Osteoblast (primary cell): ENCODE data around the gene MICALL1. TPM values are rescaled to one million over a fixed set of nuclear protein-coding genes. Genes with fewer than 3 reads are reported as not detected.

Experiments
- DNase-seq: peaks from one replicate; pipeline ENCODE4 v3.0.0; 2011; ENCODE audit warnings: low spot score, mixed read lengths; ENCODE audit not compliant: insufficient read length; ENCODE audit errors: missing footprints
- H2AFZ ChIP-seq: 2 replicates; pipeline ENCODE4 v1.6.0; 2011; ENCODE audit warnings: mild to moderate bottlenecking, low read length
- H3K27ac ChIP-seq: 2 replicates; pipeline ENCODE4 v1.5.1; 2011; ENCODE audit warnings: mild to moderate bottlenecking, low read depth, low read length, moderate library complexity
- H3K27me3 ChIP-seq: 2 replicates; pipeline ENCODE4 v1.6.0; 2012; ENCODE audit warnings: mild to moderate bottlenecking, control low read depth, inconsistent platforms, low read length, moderate library complexity; ENCODE audit not compliant: insufficient read depth
- H3K36me3 ChIP-seq: 2 replicates; pipeline ENCODE4 v1.5.1; 2011; ENCODE audit warnings: mild to moderate bottlenecking, low read length, control low read depth, moderate library complexity; ENCODE audit not compliant: insufficient read depth
- H3K4me1 ChIP-seq: 2 replicates; pipeline ENCODE4 v1.5.1; 2011; ENCODE audit warnings: mild to moderate bottlenecking, low read length, control low read depth, moderate library complexity; ENCODE audit not compliant: insufficient read depth
- H3K4me2 ChIP-seq: 2 replicates; pipeline ENCODE4 v1.6.0; 2011; ENCODE audit warnings: mild to moderate bottlenecking, low read length; ENCODE audit not compliant: insufficient read depth
- H3K4me3 ChIP-seq: fragments of 200-600 bp; sonication (generic); 3 replicates; pipeline ENCODE4 v1.5.1; 2012; ENCODE audit warnings: mild to moderate bottlenecking, low read length, inconsistent platforms; ENCODE audit not compliant: insufficient read depth
- H3K79me2 ChIP-seq: 2 replicates; pipeline ENCODE4 v1.6.0; 2012; ENCODE audit warnings: mild to moderate bottlenecking, low read length, control low read depth, inconsistent platforms; ENCODE audit not compliant: insufficient read depth
- H3K9me3 ChIP-seq: 2 replicates; pipeline ENCODE4 v1.5.1; 2011; ENCODE audit warnings: low read depth, low read length, control low read depth
- H4K20me1 ChIP-seq: 2 replicates; pipeline ENCODE4 v1.6.0; 2012; ENCODE audit warnings: mild to moderate bottlenecking, low read length, control low read depth; ENCODE audit not compliant: insufficient read depth
- total RNA-seq: library from RNA; depleted of rRNA; stranded (reverse); fragments of >200 nt; gene quantifications from 2 replicates; pipeline ENCODE4 v1.2.3, GENCODE V29; 2012
- TF ChIP-seq, protein P1 (sequence below): IDR thresholded peaks from 2 replicates; pipeline ENCODE4 v1.5.1; 2011; ENCODE audit warnings: mild to moderate bottlenecking, low read depth, low read length, moderate library complexity; ENCODE audit errors: extremely low read depth

Gene MICALL1
- total RNA-seq, 1 donor, result 36.9 TPM

DNA sequence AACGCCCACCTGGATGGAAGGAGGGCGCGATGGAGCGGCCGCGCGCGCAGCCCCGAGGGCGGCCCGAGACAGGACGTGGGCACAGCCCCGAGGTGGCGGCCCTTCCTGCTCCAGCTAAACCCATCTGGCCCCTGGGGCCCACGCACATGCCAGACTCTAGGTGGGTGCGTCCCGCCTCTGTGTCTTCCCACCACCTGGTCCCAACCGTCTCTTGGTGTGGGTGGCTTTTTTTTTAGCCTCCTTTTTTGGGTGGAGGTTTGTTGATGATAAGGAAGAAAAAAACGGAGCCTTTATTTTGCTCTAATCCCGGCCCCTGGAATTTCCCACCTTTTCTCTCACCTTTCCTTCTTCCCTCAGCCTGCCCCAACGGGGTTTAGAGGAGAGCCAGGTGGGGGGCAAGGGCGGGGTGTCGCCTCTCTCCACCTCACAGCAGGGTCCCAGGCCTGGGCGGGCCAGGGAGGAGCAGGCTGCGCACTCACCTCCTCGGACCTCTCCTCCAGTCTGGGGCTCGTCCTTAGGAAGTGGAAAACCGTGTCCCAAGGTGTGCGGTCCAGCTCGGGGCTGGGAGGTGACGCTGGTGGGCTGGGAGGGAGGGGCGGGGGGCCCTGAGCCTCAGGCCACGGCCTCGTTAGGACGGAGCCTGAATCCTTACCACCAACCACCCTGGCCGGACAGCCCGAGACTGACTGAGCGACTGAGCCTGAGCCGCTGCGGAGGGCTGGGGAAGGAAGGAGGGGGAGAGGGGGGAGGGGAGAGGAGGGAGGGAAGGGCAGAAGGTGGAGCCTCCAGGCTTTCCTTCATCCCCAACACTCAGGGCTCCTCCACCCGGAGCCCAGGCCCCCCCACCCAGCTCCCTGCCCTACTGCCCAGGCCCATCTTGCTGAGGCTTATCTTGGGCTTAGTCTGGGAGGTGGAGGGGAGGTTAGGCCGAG, 78.0 kb downstream of the MICALL1 start, which contains the start of gene SOX10:
TSS of gene SOX10 (minus strand) at position 696 of the 932 bp plus-strand sequence. CDS start 771 bp downstream, outside the sequence.
- no peaks in the 10 kb centered on the region for H3K36me3 ChIP-seq
- no peaks in the 10 kb centered on the region for H3K27me3 ChIP-seq
- H3K4me2 ChIP-seq, result no peak within 1 kb of the TSS
- no peak within 1 kb of the TSS for H2AFZ ChIP-seq
- no peaks in the 10 kb centered on the region for H3K79me2 ChIP-seq
- DNase-seq, result peak; percentile 81
- TF ChIP-seq, protein P1, sequence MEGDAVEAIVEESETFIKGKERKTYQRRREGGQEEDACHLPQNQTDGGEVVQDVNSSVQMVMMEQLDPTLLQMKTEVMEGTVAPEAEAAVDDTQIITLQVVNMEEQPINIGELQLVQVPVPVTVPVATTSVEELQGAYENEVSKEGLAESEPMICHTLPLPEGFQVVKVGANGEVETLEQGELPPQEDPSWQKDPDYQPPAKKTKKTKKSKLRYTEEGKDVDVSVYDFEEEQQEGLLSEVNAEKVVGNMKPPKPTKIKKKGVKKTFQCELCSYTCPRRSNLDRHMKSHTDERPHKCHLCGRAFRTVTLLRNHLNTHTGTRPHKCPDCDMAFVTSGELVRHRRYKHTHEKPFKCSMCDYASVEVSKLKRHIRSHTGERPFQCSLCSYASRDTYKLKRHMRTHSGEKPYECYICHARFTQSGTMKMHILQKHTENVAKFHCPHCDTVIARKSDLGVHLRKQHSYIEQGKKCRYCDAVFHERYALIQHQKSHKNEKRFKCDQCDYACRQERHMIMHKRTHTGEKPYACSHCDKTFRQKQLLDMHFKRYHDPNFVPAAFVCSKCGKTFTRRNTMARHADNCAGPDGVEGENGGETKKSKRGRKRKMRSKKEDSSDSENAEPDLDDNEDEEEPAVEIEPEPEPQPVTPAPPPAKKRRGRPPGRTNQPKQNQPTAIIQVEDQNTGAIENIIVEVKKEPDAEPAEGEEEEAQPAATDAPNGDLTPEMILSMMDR, result no peak
- no peak within 1 kb of the TSS for H3K27ac ChIP-seq
- H3K9me3 ChIP-seq, result no peaks in the 10 kb centered on the region
- no peaks in the 10 kb centered on the region for H3K4me1 ChIP-seq
- no peak within 1 kb of the TSS for H3K4me3 ChIP-seq
- H4K20me1 ChIP-seq, result peaks cover 5% of the 10 kb centered on the region

DNA sequence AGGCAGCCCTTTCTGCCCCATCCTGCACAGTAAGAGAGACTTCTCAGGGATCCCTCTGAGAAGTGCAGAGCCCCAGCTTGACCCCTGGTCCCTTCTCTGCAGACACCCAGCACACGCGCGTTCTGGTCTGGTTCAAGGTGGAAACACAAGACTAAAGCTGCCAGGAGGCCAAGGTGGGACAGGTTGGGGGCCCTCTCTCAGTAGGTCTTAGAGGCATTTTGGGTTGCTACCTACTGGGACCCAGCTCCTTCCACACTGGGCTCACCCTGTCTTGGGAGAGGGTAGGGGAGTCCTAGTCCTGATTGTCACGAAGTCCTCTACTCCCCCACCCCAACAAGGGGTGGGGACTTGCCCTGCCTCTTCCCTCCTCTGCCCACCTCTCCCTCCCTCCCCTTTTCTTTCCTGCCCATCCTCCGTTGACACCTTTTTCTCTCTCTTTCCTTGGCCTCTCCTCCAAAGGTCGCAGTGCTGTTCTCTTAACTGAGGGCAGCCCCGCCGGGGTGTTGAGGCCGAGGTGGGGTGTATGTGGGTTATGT, 79.0 kb downstream of the MICALL1 start:
- Histone ChIP-seq H3K9me3 (no peaks in the 10 kb centered on the region), H3K27ac (no peak overlapping the region), H3K4me2 (no peak overlapping the region), H3K4me1 (no peaks in the 10 kb centered on the region), H3K36me3 (no peaks in the 10 kb centered on the region), H3K79me2 (no peaks in the 10 kb centered on the region), H2AFZ (no peak overlapping the region), H3K27me3 (no peaks in the 10 kb centered on the region), H4K20me1 (peaks cover 5% of the 10 kb centered on the region), H3K4me3 (no peak overlapping the region)
- DNase-seq, result peak; percentile 84
- TF ChIP-seq, protein P1, result no peak

DNA sequence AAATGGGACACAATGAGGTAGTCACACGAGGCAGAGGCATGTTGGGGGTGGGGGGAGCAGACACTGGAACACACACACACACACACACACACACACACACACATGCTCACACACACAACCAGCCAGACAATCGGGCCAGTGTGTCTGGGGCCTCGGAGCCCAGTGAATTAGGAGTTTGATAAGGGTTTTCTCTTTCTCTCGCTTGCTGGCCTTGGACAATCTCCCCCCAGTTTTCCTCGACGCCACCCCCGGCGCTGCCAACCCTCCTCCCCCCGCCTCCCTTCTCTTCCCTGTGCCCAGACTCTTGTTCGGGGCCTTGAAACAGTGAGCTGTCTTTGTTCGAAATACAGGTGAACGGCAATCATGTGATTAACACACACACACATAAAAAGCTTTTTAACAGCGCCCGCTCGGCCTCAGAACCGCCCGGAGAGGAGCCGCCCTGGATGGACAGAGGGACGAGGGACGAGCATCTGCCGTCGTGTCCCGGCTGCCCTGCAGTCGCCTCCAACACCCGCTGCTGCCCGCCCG, 79.7 kb downstream of the MICALL1 start:
- peaks cover 5% of the 10 kb centered on the region for H4K20me1 ChIP-seq
- no peaks in the 10 kb centered on the region for H3K36me3 ChIP-seq
- H2AFZ ChIP-seq, result no peak overlapping the region
- no peaks in the 10 kb centered on the region for H3K4me1 ChIP-seq
- no peak overlapping the region for H3K4me2 ChIP-seq
- TF ChIP-seq, protein P1, result no peak
- no peak overlapping the region for H3K27ac ChIP-seq
- no peaks in the 10 kb centered on the region for H3K9me3 ChIP-seq
- H3K4me3 ChIP-seq, result no peak overlapping the region
- no peaks in the 10 kb centered on the region for H3K27me3 ChIP-seq
- no peaks in the 10 kb centered on the region for H3K79me2 ChIP-seq
- peak; percentile 83 for DNase-seq

DNA sequence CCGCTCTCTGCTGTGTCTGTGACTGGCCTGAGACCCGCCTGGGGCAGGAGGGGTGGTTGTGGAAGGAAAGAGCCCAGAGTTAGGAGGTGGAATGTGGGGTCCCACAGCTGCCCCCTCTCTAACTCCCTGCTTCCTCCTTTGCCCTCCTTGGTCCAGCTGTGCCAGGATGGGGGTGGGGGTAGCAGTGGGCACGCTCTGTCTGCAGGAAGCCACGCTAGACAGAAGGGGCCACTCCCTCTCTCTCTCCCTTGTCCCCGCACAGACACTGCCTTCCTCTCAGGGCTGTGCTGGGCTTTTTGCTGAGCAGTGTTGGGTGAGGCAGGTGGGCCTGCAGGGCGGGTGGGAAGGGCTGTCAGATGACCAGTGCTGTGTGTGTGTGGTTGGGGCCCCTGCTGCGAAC, 80.3 kb downstream of the MICALL1 start:
- Histone ChIP-seq H3K9me3 (no peaks in the 10 kb centered on the region), H3K4me3 (no peak overlapping the region), H3K27me3 (no peaks in the 10 kb centered on the region), H4K20me1 (peaks cover 5% of the 10 kb centered on the region), H3K36me3 (no peaks in the 10 kb centered on the region), H3K4me2 (no peak overlapping the region), H2AFZ (no peak overlapping the region), H3K27ac (no peak overlapping the region), H3K4me1 (no peaks in the 10 kb centered on the region), H3K79me2 (no peaks in the 10 kb centered on the region)
- TF ChIP-seq, protein P1, result no peak
- DNase-seq, result peak; percentile 76
